ENCODE results near the gene VAV2.

Gene VAV2

GRCh38 chr9:134024828-134025605 is 32.9 kb upstream of the VAV2 start, which contains the start of gene BRD3OS:
TSS of gene BRD3OS (plus strand) at chr9:134025481. CDS start at chr9:134026748, 1,267 bp downstream.
- Histone ChIP-seq H3K27ac (replicated peaks; ENCODE audit: low read length) (peak within 1 kb of the TSS; percentile 79), H4K91ac (ENCODE audit: low read depth, low read length, poor library complexity) (no peak within 1 kb of the TSS), H3K9ac (ENCODE audit: low read depth, low read length, poor library complexity) (peak within 1 kb of the TSS; percentile 81), H3K4me3 (ENCODE audit: low read length in 2 of 2) (peak within 1 kb of the TSS; percentile 88 to 97), H2BK12ac (ENCODE audit: low read length) (peak within 1 kb of the TSS; percentile 30), H3K27me3 (ENCODE audit: control insufficient read depth in 3 of 3, insufficient read depth in 3 of 3, low read depth in 1 of 3, low read length in 3 of 3) (no peaks in the 10 kb centered on the region), H4K8ac (ENCODE audit: low read depth, low read length) (no peak within 1 kb of the TSS), H3K36me3 (replicated peaks in 1 of 2; ENCODE audit: control insufficient read depth in 2 of 2, insufficient read depth in 2 of 2, low read length in 2 of 2) (peaks cover 14 to 37% of the 10 kb centered on the region in 2 donors), H2AFZ (ENCODE audit: low read length) (peak within 1 kb of the TSS; percentile 96), H3K9me3 (replicated peaks in 1 of 2; ENCODE audit: control insufficient read depth in 2 of 2, insufficient read depth in 1 of 2, low read depth in 1 of 2, low read length in 2 of 2) (no peaks in the 10 kb centered on the region), H2BK120ac (ENCODE audit: low read depth, low read length) (no peak within 1 kb of the TSS), H2BK5ac (ENCODE audit: low read length) (peak within 1 kb of the TSS; percentile 10), H3K4me2 (ENCODE audit: insufficient read depth, low read length, poor library complexity, severe bottlenecking) (peak within 1 kb of the TSS; percentile 59), H3K23ac (ENCODE audit: low read depth, low read length, poor library complexity) (peak within 1 kb of the TSS; percentile 83), H3K4ac (ENCODE audit: low read length) (no peak within 1 kb of the TSS), H3K18ac (ENCODE audit: low read length) (peak within 1 kb of the TSS; percentile 93), H2BK15ac (ENCODE audit: low read length) (no peak within 1 kb of the TSS), H3K79me1 (ENCODE audit: low read depth, low read length) (peaks cover 4% of the 10 kb centered on the region), H3K14ac (ENCODE audit: low read length) (no peak within 1 kb of the TSS), H2AK5ac (ENCODE audit: low read depth, low read length) (peak within 1 kb of the TSS; percentile 68), H3K4me1 (ENCODE audit: control insufficient read depth in 2 of 2, insufficient read depth in 1 of 2, low read depth in 1 of 2, low read length in 2 of 2) (peaks cover 9 to 12% of the 10 kb centered on the region in 2 donors)
- no CpG with 5 or more reads among the region's 43 CpGs for WGBS, 2 donors (ENCODE audit: extremely low coverage in 2 of 2, insufficient read length in 2 of 2, insufficient replicate concordance in 1 of 2)
- DNase-seq (ENCODE audit: low spot score) = peak; percentile 100

- H2AFZ ChIP-seq (ENCODE audit: low read length) = peak overlapping the region; percentile 54
- H3K14ac ChIP-seq (ENCODE audit: low read length) = no peak overlapping the region
- peak overlapping the region in 1 of 2 donors; percentile 21 for H3K4me3 ChIP-seq (ENCODE audit: low read length in 2 of 2)
- H2BK12ac ChIP-seq (ENCODE audit: low read length) = no peak overlapping the region
- H4K91ac ChIP-seq (ENCODE audit: low read depth, low read length, poor library complexity) = no peak overlapping the region
- no peak overlapping the region for H3K18ac ChIP-seq (ENCODE audit: low read length)
- no peaks in the 10 kb centered on the region for H3K27me3 ChIP-seq (ENCODE audit: control insufficient read depth in 3 of 3, insufficient read depth in 3 of 3, low read depth in 1 of 3, low read length in 3 of 3)
- peak; percentile 15 for DNase-seq (ENCODE audit: low spot score)
- H2BK15ac ChIP-seq (ENCODE audit: low read length) = no peak overlapping the region
- H3K4ac ChIP-seq (ENCODE audit: low read length) = no peak overlapping the region
- WGBS, 2 donors (ENCODE audit: extremely low coverage in 2 of 2, insufficient read length in 2 of 2, insufficient replicate concordance in 1 of 2) = no CpG with 5 or more reads among the region's 4 CpGs
- no peaks in the 10 kb centered on the region for H3K9me3 ChIP-seq (replicated peaks in 1 of 2; ENCODE audit: control insufficient read depth in 2 of 2, insufficient read depth in 1 of 2, low read depth in 1 of 2, low read length in 2 of 2)
- no peak overlapping the region for H3K9ac ChIP-seq (ENCODE audit: low read depth, low read length, poor library complexity)
- peaks cover 14 to 30% of the 10 kb centered on the region in 2 donors for H3K36me3 ChIP-seq (replicated peaks in 1 of 2; ENCODE audit: control insufficient read depth in 2 of 2, insufficient read depth in 2 of 2, low read length in 2 of 2)
- no peak overlapping the region for H2BK120ac ChIP-seq (ENCODE audit: low read depth, low read length)
- peaks cover 4% of the 10 kb centered on the region for H3K79me1 ChIP-seq (ENCODE audit: low read depth, low read length)
- no peak overlapping the region for H3K23ac ChIP-seq (ENCODE audit: low read depth, low read length, poor library complexity)
- H3K27ac ChIP-seq (replicated peaks; ENCODE audit: low read length) = no peak overlapping the region
- no peak overlapping the region for H2BK5ac ChIP-seq (ENCODE audit: low read length)
- H3K4me1 ChIP-seq (ENCODE audit: control insufficient read depth in 2 of 2, insufficient read depth in 1 of 2, low read depth in 1 of 2, low read length in 2 of 2) = peaks cover 9 to 12% of the 10 kb centered on the region in 2 donors
- H4K8ac ChIP-seq (ENCODE audit: low read depth, low read length) = no peak overlapping the region
- H2AK5ac ChIP-seq (ENCODE audit: low read depth, low read length) = no peak overlapping the region
- no peak overlapping the region for H3K4me2 ChIP-seq (ENCODE audit: insufficient read depth, low read length, poor library complexity, severe bottlenecking)
Measured at GRCh38 chr9:134024214-134024792, 32.2 kb upstream of the VAV2 start.

GRCh38 chr9:134014946-134015345 is 22.8 kb upstream of the VAV2 start:
- Histone ChIP-seq H3K9me3 (replicated peaks in 1 of 2; ENCODE audit: control insufficient read depth in 2 of 2, insufficient read depth in 1 of 2, low read depth in 1 of 2, low read length in 2 of 2) (peaks cover 12 to 14% of the 10 kb centered on the region in 2 donors), H3K4ac (ENCODE audit: low read length) (no peak overlapping the region), H2AK5ac (ENCODE audit: low read depth, low read length) (no peak overlapping the region)

GRCh38 chr9:134011401-134011800 is 19.3 kb upstream of the VAV2 start:
- no peak overlapping the region for H3K27ac ChIP-seq (replicated peaks; ENCODE audit: low read length)
- H3K4me3 ChIP-seq (ENCODE audit: low read length in 2 of 2) = no peak overlapping the region

More at GRCh38 chr9:134014946-134015345, 22.8 kb upstream of the VAV2 start:
- no CpG with 5 or more reads among the region's 2 CpGs for WGBS, 2 donors (ENCODE audit: extremely low coverage in 2 of 2, insufficient read length in 2 of 2, insufficient replicate concordance in 1 of 2)
- H2BK120ac ChIP-seq (ENCODE audit: low read depth, low read length) = no peak overlapping the region
- no peak overlapping the region for H3K9ac ChIP-seq (ENCODE audit: low read depth, low read length, poor library complexity)
- no peak overlapping the region for H2BK5ac ChIP-seq (ENCODE audit: low read length)
- no peak overlapping the region for H3K4me2 ChIP-seq (ENCODE audit: insufficient read depth, low read length, poor library complexity, severe bottlenecking)
- no peaks in the 10 kb centered on the region for H3K36me3 ChIP-seq (replicated peaks in 1 of 2; ENCODE audit: control insufficient read depth in 2 of 2, insufficient read depth in 2 of 2, low read length in 2 of 2)
- no peak overlapping the region for H2BK12ac ChIP-seq (ENCODE audit: low read length)
- no peak overlapping the region for H3K18ac ChIP-seq (ENCODE audit: low read length)
- no peak overlapping the region for H3K14ac ChIP-seq (ENCODE audit: low read length)
- no peaks in the 10 kb centered on the region for H3K79me1 ChIP-seq (ENCODE audit: low read depth, low read length)
- H3K23ac ChIP-seq (ENCODE audit: low read depth, low read length, poor library complexity) = no peak overlapping the region
- no peak overlapping the region for H2AFZ ChIP-seq (ENCODE audit: low read length)
- no peaks in the 10 kb centered on the region for H3K4me1 ChIP-seq (ENCODE audit: control insufficient read depth in 2 of 2, insufficient read depth in 1 of 2, low read depth in 1 of 2, low read length in 2 of 2)
- H3K27ac ChIP-seq (replicated peaks; ENCODE audit: low read length) = no peak overlapping the region
- H3K27me3 ChIP-seq (ENCODE audit: control insufficient read depth in 3 of 3, insufficient read depth in 3 of 3, low read depth in 1 of 3, low read length in 3 of 3) = no peaks in the 10 kb centered on the region
- H2BK15ac ChIP-seq (ENCODE audit: low read length) = no peak overlapping the region
- H3K4me3 ChIP-seq (ENCODE audit: low read length in 2 of 2) = no peak overlapping the region
- no peak overlapping the region for H4K8ac ChIP-seq (ENCODE audit: low read depth, low read length)
- no peak for DNase-seq (ENCODE audit: low spot score)
- no peak overlapping the region for H4K91ac ChIP-seq (ENCODE audit: low read depth, low read length, poor library complexity)

More at GRCh38 chr9:134011401-134011800, 19.3 kb upstream of the VAV2 start:
- H2BK12ac ChIP-seq (ENCODE audit: low read length) = no peak overlapping the region
- H3K18ac ChIP-seq (ENCODE audit: low read length) = no peak overlapping the region
- H2AK5ac ChIP-seq (ENCODE audit: low read depth, low read length) = no peak overlapping the region
- H4K91ac ChIP-seq (ENCODE audit: low read depth, low read length, poor library complexity) = no peak overlapping the region
- peaks cover 12 to 14% of the 10 kb centered on the region in 2 donors for H3K9me3 ChIP-seq (replicated peaks in 1 of 2; ENCODE audit: control insufficient read depth in 2 of 2, insufficient read depth in 1 of 2, low read depth in 1 of 2, low read length in 2 of 2)
- no peak overlapping the region for H3K14ac ChIP-seq (ENCODE audit: low read length)
- H2BK120ac ChIP-seq (ENCODE audit: low read depth, low read length) = no peak overlapping the region
- no peak overlapping the region for H4K8ac ChIP-seq (ENCODE audit: low read depth, low read length)
- no peaks in the 10 kb centered on the region for H3K36me3 ChIP-seq (replicated peaks in 1 of 2; ENCODE audit: control insufficient read depth in 2 of 2, insufficient read depth in 2 of 2, low read length in 2 of 2)
- H3K4ac ChIP-seq (ENCODE audit: low read length) = no peak overlapping the region
- no peaks in the 10 kb centered on the region for H3K27me3 ChIP-seq (ENCODE audit: control insufficient read depth in 3 of 3, insufficient read depth in 3 of 3, low read depth in 1 of 3, low read length in 3 of 3)
- no CpG with 5 or more reads among the region's 6 CpGs for WGBS, 2 donors (ENCODE audit: extremely low coverage in 2 of 2, insufficient read length in 2 of 2, insufficient replicate concordance in 1 of 2)
- no peak for DNase-seq (ENCODE audit: low spot score)
- no peaks in the 10 kb centered on the region for H3K4me1 ChIP-seq (ENCODE audit: control insufficient read depth in 2 of 2, insufficient read depth in 1 of 2, low read depth in 1 of 2, low read length in 2 of 2)
- H3K23ac ChIP-seq (ENCODE audit: low read depth, low read length, poor library complexity) = no peak overlapping the region
- no peak overlapping the region for H2BK15ac ChIP-seq (ENCODE audit: low read length)
- H2BK5ac ChIP-seq (ENCODE audit: low read length) = no peak overlapping the region
- H2AFZ ChIP-seq (ENCODE audit: low read length) = no peak overlapping the region
- H3K4me2 ChIP-seq (ENCODE audit: insufficient read depth, low read length, poor library complexity, severe bottlenecking) = no peak overlapping the region
- no peak overlapping the region for H3K9ac ChIP-seq (ENCODE audit: low read depth, low read length, poor library complexity)
- H3K79me1 ChIP-seq (ENCODE audit: low read depth, low read length) = no peaks in the 10 kb centered on the region

Measured in neuronal stem cell (in vitro differentiated cells).